ENCODE results near the gene EDN1.

DNA sequence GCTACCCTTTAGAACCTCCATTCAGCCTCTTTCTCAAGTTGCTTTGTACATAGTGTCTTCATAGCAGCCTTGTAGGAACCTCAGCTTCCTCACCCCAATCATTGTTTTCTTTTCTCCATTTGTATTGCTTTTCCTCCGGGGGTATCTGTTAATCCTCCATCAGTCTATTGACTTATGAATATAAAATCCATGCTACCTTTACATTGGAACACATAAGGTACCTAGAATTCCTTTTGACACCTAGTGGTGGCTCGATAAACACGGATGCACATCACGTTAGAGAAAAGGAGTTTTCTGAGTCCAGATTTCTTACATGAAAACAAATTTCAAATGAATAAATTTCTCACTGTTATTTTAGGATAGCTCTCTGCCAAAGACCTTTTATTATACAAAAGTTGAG is 6.3 kb upstream of the EDN1 start:
- TF ChIP-seq, protein P1, sequence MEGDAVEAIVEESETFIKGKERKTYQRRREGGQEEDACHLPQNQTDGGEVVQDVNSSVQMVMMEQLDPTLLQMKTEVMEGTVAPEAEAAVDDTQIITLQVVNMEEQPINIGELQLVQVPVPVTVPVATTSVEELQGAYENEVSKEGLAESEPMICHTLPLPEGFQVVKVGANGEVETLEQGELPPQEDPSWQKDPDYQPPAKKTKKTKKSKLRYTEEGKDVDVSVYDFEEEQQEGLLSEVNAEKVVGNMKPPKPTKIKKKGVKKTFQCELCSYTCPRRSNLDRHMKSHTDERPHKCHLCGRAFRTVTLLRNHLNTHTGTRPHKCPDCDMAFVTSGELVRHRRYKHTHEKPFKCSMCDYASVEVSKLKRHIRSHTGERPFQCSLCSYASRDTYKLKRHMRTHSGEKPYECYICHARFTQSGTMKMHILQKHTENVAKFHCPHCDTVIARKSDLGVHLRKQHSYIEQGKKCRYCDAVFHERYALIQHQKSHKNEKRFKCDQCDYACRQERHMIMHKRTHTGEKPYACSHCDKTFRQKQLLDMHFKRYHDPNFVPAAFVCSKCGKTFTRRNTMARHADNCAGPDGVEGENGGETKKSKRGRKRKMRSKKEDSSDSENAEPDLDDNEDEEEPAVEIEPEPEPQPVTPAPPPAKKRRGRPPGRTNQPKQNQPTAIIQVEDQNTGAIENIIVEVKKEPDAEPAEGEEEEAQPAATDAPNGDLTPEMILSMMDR (IDR thresholded peaks at IDR 0.05; ENCODE audit: low read length): no peak
- TF ChIP-seq EZH2phosphoT487 (IDR thresholded peaks at IDR 0.05; ENCODE audit: low read length) (no peak), EZH2 (optimal IDR thresholded peaks at IDR 0.05; ENCODE audit: low read depth, low read length) (no peak)
